ENCODE results near the gene TSSK6. TPM values are rescaled to one million over a fixed set of nuclear protein-coding genes. Genes with fewer than 3 reads are reported as not detected.

Gene TSSK6
- total and polyA plus RNA-seq, 10 of the 15 experiments (the other 5 are each of a cell fraction or from before 2014, with no cell fraction given), result 0.06 to 3.6 (median 0.98) TPM; not detected in 2

GRCh38 chr19:19534556-19535265 is 19.4 kb upstream of the TSSK6 start (continued):
- TF ChIP-seq E2F4 (IDR thresholded peaks at IDR 0.05; ENCODE audit: low read depth, low read length) (no peak), ATF7 (IDR thresholded peaks at IDR 0.05; ENCODE audit: low read depth) (no peak), RELA (IDR thresholded peaks at IDR 0.05; ENCODE audit: borderline replicate concordance, partially characterized antibody) (no peak), RELB (IDR thresholded peaks at IDR 0.05; ENCODE audit: low read depth) (no peak), TCF7 (IDR thresholded peaks at IDR 0.05; ENCODE audit: borderline replicate concordance) (no peak), SP1 (IDR thresholded peaks at IDR 0.05; ENCODE audit: low read depth, low read length) (no peak), MYB (IDR thresholded peaks at IDR 0.05; ENCODE audit: borderline replicate concordance, low read depth, low read length) (no peak), TCF12 (IDR thresholded peaks at IDR 0.05; ENCODE audit: low read depth, low read length) (no peak), HSF1 (IDR thresholded peaks at IDR 0.05; ENCODE audit: low read depth, low read length) (no peak), CHD2 (IDR thresholded peaks at IDR 0.05; ENCODE audit: borderline replicate concordance, low read depth, low read length) (no peak), PRDM15 (CRISPR knock-in tag; IDR thresholded peaks at IDR 0.05) (no peak), MTA2 (IDR thresholded peaks at IDR 0.05; ENCODE audit: low read depth) (no peak), SMC3 (IDR thresholded peaks at IDR 0.05; ENCODE audit: borderline replicate concordance, low read length) (no peak)

Measured in GM12878 (cell line).